WTC11 (cell line): ENCODE data around the gene PRSS27. TPM values are rescaled to one million over a fixed set of nuclear protein-coding genes. Genes with fewer than 3 reads are reported as not detected.
A peak's percentile ranks its signal among the peaks of the same experiment; 100 is the strongest.

Source experiments
- ATF2 ChIP-seq: sonication (generic); formaldehyde crosslinking; IDR thresholded peaks from 2 replicates; pipeline ENCODE4 v1.8.1; 2022; ENCODE audit warnings: low read depth, missing genetic modification reagents, borderline replicate concordance
- ATF6 ChIP-seq: sonication (generic); formaldehyde crosslinking; IDR thresholded peaks from 2 replicates; pipeline ENCODE4 v1.8.1; 2023; ENCODE audit warnings: mild to moderate bottlenecking, missing genetic modification reagents
- CREB1 ChIP-seq: sonication (generic); formaldehyde crosslinking; IDR thresholded peaks from 2 replicates; pipeline ENCODE4 v1.8.0; 2023; ENCODE audit warnings: mild to moderate bottlenecking, missing genetic modification reagents
- E2F1 ChIP-seq: sonication (generic); formaldehyde crosslinking; IDR thresholded peaks from 2 replicates; pipeline ENCODE4 v1.8.0; 2022; ENCODE audit warnings: mild to moderate bottlenecking, missing genetic modification reagents
- EMX1 ChIP-seq: fragments of 250-450 bp; sonication (Bioruptor Pico); IDR thresholded peaks from 2 replicates; pipeline ENCODE4 v1.8.0; 2021; ENCODE audit warnings: mild to moderate bottlenecking
- KAT7 ChIP-seq: sonication (generic); formaldehyde crosslinking; IDR thresholded peaks from 2 replicates; pipeline ENCODE4 v1.8.1; 2023; ENCODE audit warnings: missing genetic modification reagents, mild to moderate bottlenecking, borderline replicate concordance
- MAX ChIP-seq: sonication (generic); formaldehyde crosslinking; IDR thresholded peaks from 2 replicates; pipeline ENCODE4 v1.8.0; 2022; ENCODE audit warnings: mild to moderate bottlenecking, missing genetic modification reagents
- MLX ChIP-seq: sonication (generic); formaldehyde crosslinking; IDR thresholded peaks from 2 replicates; pipeline ENCODE4 v1.8.1; 2023; ENCODE audit warnings: mild to moderate bottlenecking, missing genetic modification reagents, moderate library complexity
- NR1H2 ChIP-seq: sonication (generic); formaldehyde crosslinking; IDR thresholded peaks from 2 replicates; pipeline ENCODE4 v1.9.0; 2021; ENCODE audit warnings: mild to moderate bottlenecking, moderate library complexity, missing genetic modification reagents
- NR2C2 ChIP-seq: sonication (generic); formaldehyde crosslinking; IDR thresholded peaks from 2 replicates; pipeline ENCODE4 v1.8.0; 2022; ENCODE audit warnings: mild to moderate bottlenecking, missing genetic modification reagents
- PREB ChIP-seq: sonication (generic); formaldehyde crosslinking; IDR thresholded peaks from 2 replicates; pipeline ENCODE4 v1.8.1; 2022; ENCODE audit warnings: mild to moderate bottlenecking, missing genetic modification reagents, moderate library complexity, borderline replicate concordance
- SMAD4 ChIP-seq: sonication (generic); formaldehyde crosslinking; IDR thresholded peaks from 2 replicates; pipeline ENCODE4 v1.8.0; 2022; ENCODE audit warnings: mild to moderate bottlenecking, missing genetic modification reagents
- SOX15 ChIP-seq: fragments of 250-450 bp; sonication (Bioruptor Pico); IDR thresholded peaks from 2 replicates; pipeline ENCODE4 v1.9.0; 2021; ENCODE audit warnings: mild to moderate bottlenecking
- SP1 ChIP-seq: sonication (generic); formaldehyde crosslinking; conservative IDR thresholded peaks from 2 replicates; pipeline ENCODE4 v1.8.1; 2022; ENCODE audit warnings: missing genetic modification reagents
- TCF7 ChIP-seq: sonication (generic); formaldehyde crosslinking; IDR thresholded peaks from 2 replicates; pipeline ENCODE4 v1.8.0; 2022; ENCODE audit warnings: mild to moderate bottlenecking, low read depth, missing genetic modification reagents, moderate library complexity
- TEAD1 ChIP-seq: sonication (generic); formaldehyde crosslinking; IDR thresholded peaks from 2 replicates; pipeline ENCODE4 v1.8.0; 2022; ENCODE audit warnings: mild to moderate bottlenecking, missing genetic modification reagents
- TP53 ChIP-seq: sonication (generic); formaldehyde crosslinking; IDR thresholded peaks from 2 replicates; pipeline ENCODE4 v1.8.1; 2023; ENCODE audit warnings: mild to moderate bottlenecking, missing genetic modification reagents
- USF2 ChIP-seq: sonication (generic); formaldehyde crosslinking; IDR thresholded peaks from 2 replicates; pipeline ENCODE4 v1.8.1; 2023; ENCODE audit warnings: mild to moderate bottlenecking, missing genetic modification reagents, moderate library complexity
- ZNF138 ChIP-seq: sonication (generic); formaldehyde crosslinking; conservative IDR thresholded peaks from 2 replicates; pipeline ENCODE4 v1.8.1; 2022; ENCODE audit warnings: mild to moderate bottlenecking, moderate library complexity, missing genetic modification reagents
- ZNF281 ChIP-seq: sonication (generic); formaldehyde crosslinking; IDR thresholded peaks from 2 replicates; pipeline ENCODE4 v1.8.0; 2023; ENCODE audit warnings: mild to moderate bottlenecking, missing genetic modification reagents
- ZNF317 ChIP-seq: sonication (generic); formaldehyde crosslinking; IDR thresholded peaks from 2 replicates; pipeline ENCODE4 v1.8.1; 2023; ENCODE audit warnings: low read depth, mild to moderate bottlenecking, moderate library complexity, missing genetic modification reagents, borderline replicate concordance
- ZNF396 ChIP-seq: fragments of 250-450 bp; sonication (Bioruptor Pico); IDR thresholded peaks from 2 replicates; pipeline ENCODE4 v1.8.0; 2021; ENCODE audit warnings: mild to moderate bottlenecking, moderate library complexity, borderline replicate concordance
- ZNF416 ChIP-seq: fragments of 250-450 bp; sonication (Bioruptor Pico); IDR thresholded peaks from 2 replicates; pipeline ENCODE4 v1.9.0; 2021; ENCODE audit warnings: mild to moderate bottlenecking, inconsistent platforms
- ZNF425 ChIP-seq: fragments of 250-450 bp; sonication (Bioruptor Pico); conservative IDR thresholded peaks from 2 replicates; pipeline ENCODE4 v1.9.0; 2021; ENCODE audit warnings: mild to moderate bottlenecking
- total RNA-seq: library from RNA; stranded (reverse); gene quantifications from 3 replicates; pipeline ENCODE4 v1.2.3, GENCODE V29; 2021

The PRSS27 gene
- total RNA-seq, 1 experiment from 2014 or later = 5.1 TPM

GRCh38 chr16:2752035-2752849 is 32.2 kb upstream of the PRSS27 start, which contains the start of gene SRRM2 (continued):
- peak; percentile 72; the same call in 1 of the 2 replicates for TF ChIP-seq E2F1 (CRISPR knock-in tag)
- no peak; the same call in 1 of the 2 replicates for TF ChIP-seq TEAD1 (CRISPR knock-in tag)
- TF ChIP-seq ZNF281 (CRISPR knock-in tag) = 0 out of 2 replicates have a peak, but pooled peaks have one; percentile 42
- TF ChIP-seq MLX (CRISPR knock-in tag) = 0 out of 2 replicates have a peak, but pooled peaks have one; percentile 10
- TF ChIP-seq ZNF317 (CRISPR knock-in tag) = no peak; the same call in 1 of the 2 replicates
- TF ChIP-seq CREB1 (CRISPR knock-in tag) = no peak
- TF ChIP-seq ZNF416 (CRISPR knock-in tag) = peak; percentile 30; the same call in 1 of the 2 replicates
- TF ChIP-seq SP1 = peak; percentile 61; the same call in 1 of the 2 replicates
- 0 out of 2 replicates have a peak, but pooled peaks have one; percentile 32 for TF ChIP-seq SMAD4 (CRISPR knock-in tag)
- no peak for TF ChIP-seq EMX1 (CRISPR knock-in tag)
- TF ChIP-seq MAX (CRISPR knock-in tag) = peak; percentile 95
- peak; percentile 47; the same call in 1 of the 2 replicates for TF ChIP-seq NR2C2
- TF ChIP-seq ZNF138 (CRISPR knock-in tag) = no peak
- TF ChIP-seq TP53 = peak; percentile 56; the same call in 1 of the 2 replicates
- TF ChIP-seq USF2 = peak; percentile 40; the same call in 1 of the 2 replicates
- no peak for TF ChIP-seq ZNF425 (CRISPR knock-in tag)
- 0 out of 2 replicates have a peak, but pooled peaks have one; percentile 49 for TF ChIP-seq PREB (CRISPR knock-in tag)
- TF ChIP-seq ATF2 (CRISPR knock-in tag) = no peak
- no peak for TF ChIP-seq ZNF396
- no peak for TF ChIP-seq SOX15 (CRISPR knock-in tag)
- TF ChIP-seq ATF6 (CRISPR knock-in tag) = no peak
- no peak for TF ChIP-seq TCF7 (CRISPR knock-in tag)
- no peak for TF ChIP-seq NR1H2
- no peak for TF ChIP-seq KAT7
